GM12892 (cell line): Measurements from ENCODE around the gene NSRP1.
"Not testable (repeated sequence)": the region's sequence is repeated elsewhere in the genome, so short reads cannot be mapped to it uniquely, and the experiment has no call there.

Source experiments
- DNase-seq: peaks from one replicate; pipeline ENCODE4 v3.0.0; 2011; ENCODE audit not compliant: insufficient read length
- FAIRE-seq: peaks from 2 replicates; lab custom pipeline; 2011; peaks lifted over from hg19 to GRCh38; lab: Jason Lieb, UNC
- POLR2A ChIP-seq: IDR thresholded peaks from 2 replicates; pipeline ENCODE4 v1.6.1; 2011; ENCODE audit warnings: low read depth, low read length, control low read depth
- POLR2AphosphoS5 ChIP-seq: IDR thresholded peaks from 2 replicates; pipeline ENCODE4 v1.6.1; 2011; ENCODE audit warnings: low read depth, low read length, control low read depth
- TAF1 ChIP-seq: IDR thresholded peaks from 2 replicates; pipeline ENCODE4 v1.6.1; 2011; ENCODE audit warnings: low read depth, mild to moderate bottlenecking, control low read depth, low read length, borderline replicate concordance

The NSRP1 gene

GRCh38 chr17:30132615-30133014 lies 16.0 kb downstream of the NSRP1 start:
- TF ChIP-seq POLR2A (no peak), TAF1 (no peak), POLR2AphosphoS5 (no peak)
- DNase-seq (no peak), FAIRE-seq (no peak)

GRCh38 chr17:30133197-30133596 lies 16.6 kb downstream of the NSRP1 start:
- FAIRE-seq (no peak), DNase-seq (no peak)
- TF ChIP-seq TAF1 (no peak), POLR2A (no peak), POLR2AphosphoS5 (no peak)

- no peak for DNase-seq
- FAIRE-seq: no peak
Measured at GRCh38 chr17:30134551-30134950, 17.9 kb downstream of the NSRP1 start.

GRCh38 chr17:30137158-30137557 lies 20.5 kb downstream of the NSRP1 start:
- no peak for TF ChIP-seq POLR2A
- TF ChIP-seq TAF1: no peak
- TF ChIP-seq POLR2AphosphoS5: no peak
- DNase-seq (no peak), FAIRE-seq (no peak)

More at GRCh38 chr17:30134551-30134950, 17.9 kb downstream of the NSRP1 start:
- no peak for TF ChIP-seq POLR2A

- FAIRE-seq: not testable (repeated sequence)
Measured at GRCh38 chr17:30147860-30148259, 31.2 kb downstream of the NSRP1 start.

GRCh38 chr17:30148376-30148775 lies 31.8 kb downstream of the NSRP1 start:
- no peak for DNase-seq
- TF ChIP-seq POLR2AphosphoS5 (no peak), POLR2A (no peak), TAF1 (no peak)
- FAIRE-seq: no peak

More at GRCh38 chr17:30147860-30148259, 31.2 kb downstream of the NSRP1 start:
- DNase-seq: not testable (repeated sequence)

- TF ChIP-seq POLR2AphosphoS5 (no peak), TAF1 (no peak), POLR2A (no peak)
- DNase-seq: no peak
- no peak for FAIRE-seq
Measured at GRCh38 chr17:30151471-30151870, 34.9 kb downstream of the NSRP1 start.

- no peak for FAIRE-seq
- no peak for DNase-seq
- TF ChIP-seq TAF1 (no peak), POLR2A (no peak)
Measured at GRCh38 chr17:30153463-30153862, 36.8 kb downstream of the NSRP1 start.

GRCh38 chr17:30155389-30155788 lies 38.8 kb downstream of the NSRP1 start:
- DNase-seq: no peak

GRCh38 chr17:30158896-30159625 lies 42.4 kb downstream of the NSRP1 start:
- FAIRE-seq (no peak), DNase-seq (no peak)
- TF ChIP-seq POLR2A: no peak
- no peak for TF ChIP-seq POLR2AphosphoS5
- TF ChIP-seq TAF1: no peak

More at GRCh38 chr17:30155389-30155788, 38.8 kb downstream of the NSRP1 start:
- TF ChIP-seq POLR2A: no peak
- TF ChIP-seq TAF1: no peak
- no peak for TF ChIP-seq POLR2AphosphoS5
- FAIRE-seq: no peak

GRCh38 chr17:30160419-30161172 lies 44.0 kb downstream of the NSRP1 start:
- FAIRE-seq (no peak), DNase-seq (no peak)
- TF ChIP-seq TAF1: no peak

GRCh38 chr17:30161601-30162000 lies 45.0 kb downstream of the NSRP1 start:
- DNase-seq (no peak), FAIRE-seq (no peak)
- no peak for TF ChIP-seq POLR2AphosphoS5
- no peak for TF ChIP-seq POLR2A
- TF ChIP-seq TAF1: no peak
